Left renal pelvis (tissue), 4 donors: ENCODE measurements around the gene SRRM3. TPM values are rescaled to one million over a fixed set of nuclear protein-coding genes. Genes with fewer than 3 reads are reported as not detected.
"Not testable (repeated sequence)": the region's sequence is repeated elsewhere in the genome, so short reads cannot be mapped to it uniquely, and the experiment has no call there.

Source experiments
- DNase-seq, 4 donors: peaks; one replicate each; pipeline ENCODE4 v3.0.0-alpha.2; 2013; ENCODE audit warnings: low read depth in 4 of 4, low spot score in 3 of 4
- polyA plus RNA-seq, 4 donors: library from polyadenylated mRNA; unstranded; fragments of 120-200 nt; gene quantifications; one replicate each; pipeline ENCODE4 v1.2.1, GENCODE V29; 2013; ENCODE audit not compliant: insufficient read length in 4 of 4

Gene SRRM3
- polyA plus RNA-seq, 4 donors, result 0.14 to 2.2 (median 1.2) TPM

DNA sequence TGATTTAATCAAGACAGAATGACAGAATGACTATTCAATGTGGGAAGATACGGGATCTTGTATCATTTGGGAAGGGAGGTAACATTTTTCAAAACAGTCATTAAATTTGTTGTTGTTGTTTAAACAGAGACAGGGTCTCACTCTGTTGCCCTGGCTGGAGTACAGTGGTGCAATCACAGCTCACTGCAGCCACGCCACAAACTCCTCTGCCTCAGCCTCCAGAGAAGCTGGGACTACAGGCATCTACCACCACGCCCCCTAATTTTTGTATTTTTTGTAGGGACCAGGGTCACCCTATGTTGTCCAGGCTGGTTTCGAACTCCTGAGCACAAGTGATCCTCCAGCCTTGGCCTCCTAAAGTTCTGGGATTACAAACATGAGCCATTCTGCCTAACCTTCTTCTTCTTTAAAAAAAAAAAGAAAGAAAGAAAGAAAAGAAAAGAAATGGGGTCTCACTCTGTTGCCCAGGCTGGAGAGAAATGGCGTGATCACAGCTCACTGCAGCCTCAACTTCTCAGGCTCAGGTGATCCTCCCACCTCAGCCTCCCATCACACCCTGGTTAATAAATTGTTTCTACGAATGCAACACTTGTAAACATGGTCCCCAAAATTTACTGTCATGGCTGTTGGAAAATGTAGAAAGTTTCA is 132.7 kb downstream of the SRRM3 start:
- DNase-seq, result no peak

DNA sequence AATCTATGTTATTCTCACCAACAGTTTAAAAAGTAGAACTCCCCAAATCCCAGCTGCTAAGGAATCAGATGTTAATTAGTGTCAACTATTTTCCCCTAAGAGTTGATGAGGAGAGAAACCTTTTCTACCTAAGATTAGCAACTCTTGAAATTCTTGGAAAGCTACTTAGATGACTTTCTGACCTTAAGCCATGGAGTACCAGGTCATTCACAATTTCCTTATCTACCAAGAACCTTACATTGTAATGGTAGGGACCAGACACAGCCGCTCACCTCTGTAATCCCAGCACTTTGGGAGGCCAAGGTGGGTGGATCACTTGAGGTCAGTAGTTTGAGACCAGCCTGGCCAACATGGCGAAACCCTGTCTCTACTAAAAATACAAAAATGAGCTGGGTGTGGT is 133.7 kb downstream of the SRRM3 start:
- DNase-seq, result not testable (repeated sequence)

DNA sequence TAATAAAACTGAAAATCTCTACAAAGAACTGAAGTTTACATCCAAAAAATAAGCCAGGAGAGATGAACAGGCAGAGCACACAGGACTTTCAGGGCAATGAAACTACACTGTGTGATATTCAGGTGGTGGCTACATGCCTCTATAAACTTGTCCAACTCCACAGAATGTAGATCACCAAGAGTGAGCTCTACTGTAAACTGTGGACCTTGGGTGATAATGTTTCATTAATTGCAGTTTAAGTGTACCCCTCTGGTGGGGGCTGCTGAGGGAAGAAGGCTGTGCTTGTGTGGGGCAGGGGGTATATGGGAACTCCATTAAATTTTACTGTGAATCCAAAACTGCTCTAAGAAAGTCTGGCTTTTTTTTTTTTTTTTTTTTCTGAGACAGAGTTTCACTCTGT is 134.4 kb downstream of the SRRM3 start:
- no peak for DNase-seq

Other genes with a start within 250 kb of the SRRM3 start
- gene TMEM120A, start 207.3 kb upstream of the SRRM3 start, polyA plus RNA-seq, result 10 to 100 TPM; 26.0 to 56.8 (median 49.7) TPM
- gene STYXL1, start 153.9 kb upstream of the SRRM3 start, polyA plus RNA-seq, result 10 to 100 TPM; 27.3 to 55.3 (median 38.9) TPM
- 100 to 1,000 TPM; 137 to 217 (median 207) TPM for gene MDH2, start 153.8 kb upstream of the SRRM3 start, polyA plus RNA-seq
- gene HSPB1, start 100.8 kb downstream of the SRRM3 start, polyA plus RNA-seq, result 100 to 1,000 TPM; 135 to 257 (median 157) TPM
- gene YWHAG, start 157.1 kb downstream of the SRRM3 start, polyA plus RNA-seq, result 100 to 1,000 TPM in 3 of 4 donors, 10 to 100 TPM in 1; 99.6 to 138 (median 127) TPM
- gene SSC4D, start 207.8 kb downstream of the SRRM3 start, polyA plus RNA-seq, result 1 to 10 TPM; 2.6 to 6.3 (median 3.8) TPM
- 1 to 10 TPM in 3 of 4 donors, under 1 TPM in 1; 0.85 to 8.8 (median 2.6) TPM for gene ZP3, start 223.1 kb downstream of the SRRM3 start, polyA plus RNA-seq